ENCODE measurements around the gene AUTS2. TPM values are rescaled to one million over a fixed set of nuclear protein-coding genes. Genes with fewer than 3 reads are reported as not detected.
A peak's percentile ranks its signal among the peaks of the same experiment; 100 is the strongest.

AUTS2 gene
- total RNA-seq, 1 experiment from 2014 or later = 256 TPM

DNA sequence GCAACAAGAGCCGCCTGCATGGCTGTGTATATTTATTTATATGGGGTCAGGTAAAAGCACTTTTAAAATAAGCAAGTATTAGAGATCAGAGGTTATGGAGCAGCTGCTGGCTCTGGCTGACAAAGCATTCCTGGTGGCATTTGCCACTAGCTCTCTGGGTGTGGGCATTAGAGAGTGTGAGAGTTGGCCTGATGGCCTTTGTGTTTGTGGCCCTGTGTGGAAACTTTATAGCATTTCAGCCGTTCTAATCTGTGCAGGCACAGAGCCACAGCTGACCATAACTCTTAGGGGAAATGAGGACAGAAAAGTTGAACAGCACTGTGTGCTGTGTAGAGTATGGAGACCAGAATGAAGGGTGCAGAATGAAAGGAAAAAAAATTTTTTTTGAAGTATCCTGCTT, 118.9 kb downstream of the AUTS2 start:
- no peak overlapping the region for H3K9ac ChIP-seq (ENCODE audit: extremely low read depth, insufficient read length, low read length)
- no peak overlapping the region for H3K27ac ChIP-seq (ENCODE audit: insufficient read length, low read depth, low read length)
- H3K27ac Mint-ChIP-seq = no peak overlapping the region
- no peak overlapping the region for H2BK12ac ChIP-seq (ENCODE audit: insufficient read length, low read depth, low read length)
- no peaks in the 10 kb centered on the region for H3K4me1 ChIP-seq (ENCODE audit: insufficient read depth, low read length)
- no CpG with 5 or more reads among the region's 2 CpGs for WGBS (ENCODE audit: extremely low coverage, insufficient read length, low lambda C conversion rate)
- TF ChIP-seq, protein P1, sequence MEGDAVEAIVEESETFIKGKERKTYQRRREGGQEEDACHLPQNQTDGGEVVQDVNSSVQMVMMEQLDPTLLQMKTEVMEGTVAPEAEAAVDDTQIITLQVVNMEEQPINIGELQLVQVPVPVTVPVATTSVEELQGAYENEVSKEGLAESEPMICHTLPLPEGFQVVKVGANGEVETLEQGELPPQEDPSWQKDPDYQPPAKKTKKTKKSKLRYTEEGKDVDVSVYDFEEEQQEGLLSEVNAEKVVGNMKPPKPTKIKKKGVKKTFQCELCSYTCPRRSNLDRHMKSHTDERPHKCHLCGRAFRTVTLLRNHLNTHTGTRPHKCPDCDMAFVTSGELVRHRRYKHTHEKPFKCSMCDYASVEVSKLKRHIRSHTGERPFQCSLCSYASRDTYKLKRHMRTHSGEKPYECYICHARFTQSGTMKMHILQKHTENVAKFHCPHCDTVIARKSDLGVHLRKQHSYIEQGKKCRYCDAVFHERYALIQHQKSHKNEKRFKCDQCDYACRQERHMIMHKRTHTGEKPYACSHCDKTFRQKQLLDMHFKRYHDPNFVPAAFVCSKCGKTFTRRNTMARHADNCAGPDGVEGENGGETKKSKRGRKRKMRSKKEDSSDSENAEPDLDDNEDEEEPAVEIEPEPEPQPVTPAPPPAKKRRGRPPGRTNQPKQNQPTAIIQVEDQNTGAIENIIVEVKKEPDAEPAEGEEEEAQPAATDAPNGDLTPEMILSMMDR (conservative IDR thresholded peaks at IDR 0.05) = no peak
- DNase-seq = no peak
- H3K23me2 ChIP-seq (ENCODE audit: insufficient read length, low read depth, low read length, poor library complexity, severe bottlenecking) = no peaks in the 10 kb centered on the region
- no peak overlapping the region for H2AK5ac ChIP-seq (ENCODE audit: insufficient read length, low read length)
- H2BK5ac ChIP-seq (ENCODE audit: insufficient read length, low read length) = no peak overlapping the region
- no peaks in the 10 kb centered on the region for H3K9me3 Mint-ChIP-seq
- H4K8ac ChIP-seq (replicated peaks; ENCODE audit: insufficient read length, low read depth, low read length) = no peak overlapping the region
- H3K27me3 ChIP-seq (ENCODE audit: insufficient read depth, low read length) = no peaks in the 10 kb centered on the region
- no peak overlapping the region for H3K56ac ChIP-seq (ENCODE audit: insufficient read length, low read depth, low read length)
- H3K79me1 ChIP-seq (ENCODE audit: insufficient read depth, low read depth, low read length, poor library complexity, severe bottlenecking) = no peaks in the 10 kb centered on the region
- H3K9me3 ChIP-seq (ENCODE audit: control insufficient read depth, low read depth, low read length) = no peaks in the 10 kb centered on the region
- no peak overlapping the region for H3K4ac ChIP-seq (ENCODE audit: low read depth, low read length)
- no peaks in the 10 kb centered on the region for H3K36me3 Mint-ChIP-seq (ENCODE audit: insufficient read depth in 1 of 3, low read depth in 3 of 3)
- no peaks in the 10 kb centered on the region for H4K20me1 ChIP-seq (ENCODE audit: control insufficient read depth, insufficient read depth, insufficient read length)
- no peak overlapping the region for H3K18ac ChIP-seq (ENCODE audit: insufficient read length, low read depth, low read length)
- no peak overlapping the region for H2BK20ac ChIP-seq (ENCODE audit: low read depth, low read length, poor library complexity, severe bottlenecking)
- no peak overlapping the region for H4K91ac ChIP-seq (ENCODE audit: insufficient read length, low read depth, low read length)
- H3K4me2 ChIP-seq (ENCODE audit: insufficient read depth, insufficient read length, low read length) = no peak overlapping the region
- no peak overlapping the region for H3K23ac ChIP-seq (ENCODE audit: insufficient read length, low read depth, low read length)
- H3T11ph ChIP-seq (ENCODE audit: low read length) = no peak overlapping the region
- no peak overlapping the region for H2BK120ac ChIP-seq (ENCODE audit: low read depth, low read length, poor library complexity, severe bottlenecking)
- no peaks in the 10 kb centered on the region for H3K27me3 Mint-ChIP-seq (ENCODE audit: low read depth)
- H3K4me3 Mint-ChIP-seq = no peak overlapping the region
- H4K5ac ChIP-seq (ENCODE audit: insufficient read length, low read depth, low read length) = no peak overlapping the region
- no peaks in the 10 kb centered on the region; a peak in 1 of 4 replicates for H3K4me1 Mint-ChIP-seq
- H3K79me2 ChIP-seq (ENCODE audit: insufficient read depth, low read length) = no peaks in the 10 kb centered on the region
- H3K14ac ChIP-seq (ENCODE audit: insufficient read depth, low read length) = 0 out of 2 replicates have a peak overlapping the region, but pooled peaks have one; percentile 40
- H2AFZ ChIP-seq (ENCODE audit: low read length) = no peak overlapping the region
- H2BK15ac ChIP-seq (ENCODE audit: low read depth, low read length) = no peak overlapping the region

Measured in H9 (cell line).